Liver (tissue), 9 donors: ENCODE data around the gene SEMA6B. TPM values are rescaled to one million over a fixed set of nuclear protein-coding genes. Genes with fewer than 3 reads are reported as not detected.

ENCODE experiments used
- DNase-seq: peaks from one replicate; pipeline ENCODE4 v3.0.0-alpha.2; 2017; ENCODE audit warnings: low spot score
- H3K27ac ChIP-seq, 2 donors: one replicate each; pipeline ENCODE4 v1.7.0; 2013; ENCODE audit warnings: inconsistent platforms in 2 of 2, low read length in 2 of 2, control low read depth in 1 of 2, low read depth in 1 of 2, mild to moderate bottlenecking in 1 of 2
- H3K27me3 ChIP-seq, 4 donors: one replicate each; pipeline versions ENCODE4 v1.6.1 to v1.7.0; 2013; ENCODE audit warnings: low read length in 3 of 4, inconsistent platforms in 1 of 4, mild to moderate bottlenecking in 1 of 4, moderate library complexity in 1 of 4; ENCODE audit not compliant: control insufficient read depth in 4 of 4, insufficient read depth in 4 of 4
- H3K36me3 ChIP-seq, 4 donors: one replicate each; pipeline versions ENCODE4 v1.6.1 to v1.7.0; 2013; ENCODE audit warnings: low read length in 3 of 4, mild to moderate bottlenecking in 3 of 4, low read depth in 1 of 4, moderate library complexity in 1 of 4; ENCODE audit not compliant: control insufficient read depth in 4 of 4, insufficient read depth in 3 of 4
- H3K4me1 ChIP-seq, 4 donors: one replicate each; pipeline versions ENCODE4 v1.6.1 to v1.7.0; 2013; ENCODE audit warnings: low read length in 3 of 4, mild to moderate bottlenecking in 3 of 4, moderate library complexity in 1 of 4; ENCODE audit not compliant: control insufficient read depth in 4 of 4, insufficient read depth in 4 of 4
- H3K4me3 ChIP-seq, 3 donors: one replicate each; pipeline versions ENCODE4 v1.6.1 to v1.7.0; 2013; ENCODE audit warnings: low read length in 3 of 3, control low read depth in 1 of 3, low read depth in 1 of 3, mild to moderate bottlenecking in 1 of 3
- H3K9ac ChIP-seq, 2 donors: one replicate each; pipeline ENCODE4 v1.7.0; 2013; ENCODE audit warnings: low read length in 2 of 2, mild to moderate bottlenecking in 2 of 2, moderate library complexity in 2 of 2, control low read depth in 1 of 2, low read depth in 1 of 2
- H3K9me3 ChIP-seq, 4 donors: one replicate each; pipeline versions ENCODE4 v1.6.1 to v1.7.0; 2013; ENCODE audit warnings: low read length in 3 of 4; ENCODE audit not compliant: control insufficient read depth in 4 of 4
- EGR1 ChIP-seq, 2 donors: IDR thresholded peaks; 2 replicates each; pipeline ENCODE4 v1.6.1; 2016 to 2018; ENCODE audit warnings: antibody characterized with exemption in 2 of 2, low read depth in 2 of 2
- FOXA1 ChIP-seq: IDR thresholded peaks from 2 replicates; pipeline ENCODE4 v1.6.1; 2016; ENCODE audit warnings: antibody characterized with exemption
- FOXA2 ChIP-seq: IDR thresholded peaks from 2 replicates; pipeline ENCODE4 v1.6.1; 2016; ENCODE audit warnings: antibody characterized with exemption
- GABPA ChIP-seq, 2 donors: IDR thresholded peaks in 1 of 2; conservative IDR thresholded peaks in 1 of 2; 2 replicates each; pipeline ENCODE4 v1.6.1; 2016; ENCODE audit warnings: antibody characterized with exemption in 2 of 2, mild to moderate bottlenecking in 1 of 2, moderate library complexity in 1 of 2
- HNF4A ChIP-seq, 2 donors: conservative IDR thresholded peaks; 2 replicates each; pipeline ENCODE4 v1.6.1; 2016; ENCODE audit warnings: antibody characterized with exemption in 2 of 2, mild to moderate bottlenecking in 2 of 2
- HNF4G ChIP-seq: IDR thresholded peaks from 2 replicates; pipeline ENCODE4 v1.6.1; 2016; ENCODE audit warnings: antibody characterized with exemption
- JUND ChIP-seq, 2 donors: IDR thresholded peaks; 2 replicates each; pipeline ENCODE4 v1.6.1; 2016; ENCODE audit warnings: antibody characterized with exemption in 2 of 2
- NR2F2 ChIP-seq: IDR thresholded peaks from 2 replicates; pipeline ENCODE4 v1.6.1; 2016; ENCODE audit warnings: antibody characterized with exemption
- RAD21 ChIP-seq, 2 donors: IDR thresholded peaks; 2 replicates each; pipeline ENCODE4 v1.6.1; 2016; ENCODE audit warnings: antibody characterized with exemption in 2 of 2, mild to moderate bottlenecking in 2 of 2
- RXRA ChIP-seq, 2 donors: IDR thresholded peaks; 2 replicates each; pipeline ENCODE4 v1.6.1; 2017 to 2018; ENCODE audit warnings: antibody characterized with exemption in 2 of 2, mild to moderate bottlenecking in 1 of 2
- SP1 ChIP-seq: IDR thresholded peaks from 2 replicates; pipeline ENCODE4 v1.6.1; 2018; ENCODE audit warnings: antibody characterized with exemption, mild to moderate bottlenecking
- TAF1 ChIP-seq: conservative IDR thresholded peaks from 2 replicates; pipeline ENCODE4 v1.6.1; 2016; ENCODE audit warnings: antibody characterized with exemption, mild to moderate bottlenecking
- YY1 ChIP-seq: IDR thresholded peaks from 2 replicates; pipeline ENCODE4 v1.6.1; 2016; ENCODE audit warnings: antibody characterized with exemption, mild to moderate bottlenecking
- WGBS: extraction: QIAGEN DNeasy Blood & Tissue Kit; methylation state at CpG from one replicate; pipeline ENCODE4 v1.1.7; 2013; 5-methylcytosine and 5-hydroxymethylcytosine counted together
- polyA plus RNA-seq, 2 donors: library from polyadenylated mRNA; stranded (reverse) in 1 of 2; unstranded in 1 of 2; fragments of 200-250 nt in 1 of 2; fragments of >200 nt in 1 of 2; fragmentation: Nextera tagmentation in 1 of 2; extraction: Ambion mirVana in 1 of 2; gene quantifications; one replicate each; pipeline versions ENCODE4 v1.2.1 to v1.2.3, GENCODE V29; 2013 to 2015
- total RNA-seq, 2 donors: library from RNA; depleted of rRNA; stranded (reverse); fragments of >200 nt; gene quantifications; one replicate each; pipeline ENCODE4 v1.2.3, GENCODE V29; 2014
- TF ChIP-seq, protein P1 (sequence below): fragments of 150-350 bp; IDR thresholded peaks from 2 replicates; pipeline ENCODE4 v1.5.1; 2017; ENCODE audit warnings: improper control_type of control experiment, low read depth, low read length; ENCODE audit not compliant: missing input control
- TF ChIP-seq, protein P2 (sequence below): IDR thresholded peaks from 2 replicates; pipeline ENCODE4 v1.6.1; 2016; ENCODE audit warnings: antibody characterized with exemption
- TF ChIP-seq, protein P3 (sequence below): IDR thresholded peaks from 2 replicates; pipeline ENCODE4 v1.6.1; 2016; ENCODE audit warnings: antibody characterized with exemption
- TF ChIP-seq, protein P4 (sequence below): IDR thresholded peaks from 2 replicates; pipeline ENCODE4 v1.6.1; 2016; ENCODE audit warnings: antibody characterized with exemption, mild to moderate bottlenecking
- TF ChIP-seq, protein P5 (sequence below): IDR thresholded peaks from 2 replicates; pipeline ENCODE4 v1.6.1; 2016; ENCODE audit warnings: antibody characterized with exemption
- donor health status: healthy.
- donor health status: healthy.
- donor health status: healthy.
- donor health status: healthy.
- donor health status: healthy.

The SEMA6B gene
- total and polyA plus RNA-seq, 4 donors: 0.58 to 3.2 (median 2.9) TPM

DNA sequence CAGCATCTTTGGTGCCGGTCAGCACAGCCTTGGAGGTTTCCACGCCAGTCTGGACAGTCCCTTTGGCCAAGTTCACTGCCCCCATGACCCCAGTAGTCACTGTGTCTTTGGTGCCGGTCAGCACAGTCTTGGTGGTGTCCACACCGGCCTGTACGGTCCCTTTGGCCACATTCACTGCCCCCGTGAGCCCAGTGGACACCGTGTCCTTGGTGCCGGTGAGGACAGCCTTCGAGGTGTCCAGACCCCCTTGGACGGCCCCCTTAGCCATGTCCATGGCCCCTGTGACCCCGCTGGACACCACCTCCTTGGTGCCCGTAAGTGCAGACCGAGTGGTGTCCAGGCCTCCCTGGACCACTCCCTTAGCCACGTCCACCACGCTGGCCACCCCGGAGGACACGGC is 46.2 kb downstream of the SEMA6B start:
- 94% methylated on average over 17 of the region's 17 CpGs for WGBS
- Histone ChIP-seq H3K9ac (no peak overlapping the region), H3K9me3 (no peaks in the 10 kb centered on the region)

More for the DNA sequence above, 46.2 kb downstream of the SEMA6B start:
- no peak overlapping the region for H3K4me3 ChIP-seq
- H3K27ac ChIP-seq: no peak overlapping the region
- DNase-seq: no peak
- peaks cover 7 to 42% (median 20%) of the 10 kb centered on the region in 4 donors for H3K36me3 ChIP-seq
- peaks cover 3 to 18% (median 16%) of the 10 kb centered on the region in 4 donors for H3K4me1 ChIP-seq
- TF ChIP-seq, protein P1, sequence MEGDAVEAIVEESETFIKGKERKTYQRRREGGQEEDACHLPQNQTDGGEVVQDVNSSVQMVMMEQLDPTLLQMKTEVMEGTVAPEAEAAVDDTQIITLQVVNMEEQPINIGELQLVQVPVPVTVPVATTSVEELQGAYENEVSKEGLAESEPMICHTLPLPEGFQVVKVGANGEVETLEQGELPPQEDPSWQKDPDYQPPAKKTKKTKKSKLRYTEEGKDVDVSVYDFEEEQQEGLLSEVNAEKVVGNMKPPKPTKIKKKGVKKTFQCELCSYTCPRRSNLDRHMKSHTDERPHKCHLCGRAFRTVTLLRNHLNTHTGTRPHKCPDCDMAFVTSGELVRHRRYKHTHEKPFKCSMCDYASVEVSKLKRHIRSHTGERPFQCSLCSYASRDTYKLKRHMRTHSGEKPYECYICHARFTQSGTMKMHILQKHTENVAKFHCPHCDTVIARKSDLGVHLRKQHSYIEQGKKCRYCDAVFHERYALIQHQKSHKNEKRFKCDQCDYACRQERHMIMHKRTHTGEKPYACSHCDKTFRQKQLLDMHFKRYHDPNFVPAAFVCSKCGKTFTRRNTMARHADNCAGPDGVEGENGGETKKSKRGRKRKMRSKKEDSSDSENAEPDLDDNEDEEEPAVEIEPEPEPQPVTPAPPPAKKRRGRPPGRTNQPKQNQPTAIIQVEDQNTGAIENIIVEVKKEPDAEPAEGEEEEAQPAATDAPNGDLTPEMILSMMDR: no peak
- TF ChIP-seq YY1 (no peak), HNF4A (conservative IDR thresholded peaks at IDR 0.05) (no peak), SP1 (no peak), EGR1 (IDR thresholded peaks at IDR 0.05; ENCODE audit: low read depth in 2 of 2) (no peak), RAD21 (IDR thresholded peaks at IDR 0.05) (no peak), JUND (IDR thresholded peaks at IDR 0.05) (no peak), GABPA (IDR thresholded peaks at IDR 0.05 in 1 of 2, conservative IDR thresholded peaks at IDR 0.05 in 1 of 2) (no peak), TAF1 (no peak), RXRA (IDR thresholded peaks at IDR 0.05) (no peak), HNF4G (no peak), FOXA1 (no peak), NR2F2 (no peak), FOXA2 (no peak)
- TF ChIP-seq, protein P2, sequence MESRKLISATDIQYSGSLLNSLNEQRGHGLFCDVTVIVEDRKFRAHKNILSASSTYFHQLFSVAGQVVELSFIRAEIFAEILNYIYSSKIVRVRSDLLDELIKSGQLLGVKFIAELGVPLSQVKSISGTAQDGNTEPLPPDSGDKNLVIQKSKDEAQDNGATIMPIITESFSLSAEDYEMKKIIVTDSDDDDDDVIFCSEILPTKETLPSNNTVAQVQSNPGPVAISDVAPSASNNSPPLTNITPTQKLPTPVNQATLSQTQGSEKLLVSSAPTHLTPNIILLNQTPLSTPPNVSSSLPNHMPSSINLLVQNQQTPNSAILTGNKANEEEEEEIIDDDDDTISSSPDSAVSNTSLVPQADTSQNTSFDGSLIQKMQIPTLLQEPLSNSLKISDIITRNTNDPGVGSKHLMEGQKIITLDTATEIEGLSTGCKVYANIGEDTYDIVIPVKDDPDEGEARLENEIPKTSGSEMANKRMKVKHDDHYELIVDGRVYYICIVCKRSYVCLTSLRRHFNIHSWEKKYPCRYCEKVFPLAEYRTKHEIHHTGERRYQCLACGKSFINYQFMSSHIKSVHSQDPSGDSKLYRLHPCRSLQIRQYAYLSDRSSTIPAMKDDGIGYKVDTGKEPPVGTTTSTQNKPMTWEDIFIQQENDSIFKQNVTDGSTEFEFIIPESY: no peak
- TF ChIP-seq, protein P3, sequence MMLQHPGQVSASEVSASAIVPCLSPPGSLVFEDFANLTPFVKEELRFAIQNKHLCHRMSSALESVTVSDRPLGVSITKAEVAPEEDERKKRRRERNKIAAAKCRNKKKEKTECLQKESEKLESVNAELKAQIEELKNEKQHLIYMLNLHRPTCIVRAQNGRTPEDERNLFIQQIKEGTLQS: no peak
- TF ChIP-seq, protein P4, sequence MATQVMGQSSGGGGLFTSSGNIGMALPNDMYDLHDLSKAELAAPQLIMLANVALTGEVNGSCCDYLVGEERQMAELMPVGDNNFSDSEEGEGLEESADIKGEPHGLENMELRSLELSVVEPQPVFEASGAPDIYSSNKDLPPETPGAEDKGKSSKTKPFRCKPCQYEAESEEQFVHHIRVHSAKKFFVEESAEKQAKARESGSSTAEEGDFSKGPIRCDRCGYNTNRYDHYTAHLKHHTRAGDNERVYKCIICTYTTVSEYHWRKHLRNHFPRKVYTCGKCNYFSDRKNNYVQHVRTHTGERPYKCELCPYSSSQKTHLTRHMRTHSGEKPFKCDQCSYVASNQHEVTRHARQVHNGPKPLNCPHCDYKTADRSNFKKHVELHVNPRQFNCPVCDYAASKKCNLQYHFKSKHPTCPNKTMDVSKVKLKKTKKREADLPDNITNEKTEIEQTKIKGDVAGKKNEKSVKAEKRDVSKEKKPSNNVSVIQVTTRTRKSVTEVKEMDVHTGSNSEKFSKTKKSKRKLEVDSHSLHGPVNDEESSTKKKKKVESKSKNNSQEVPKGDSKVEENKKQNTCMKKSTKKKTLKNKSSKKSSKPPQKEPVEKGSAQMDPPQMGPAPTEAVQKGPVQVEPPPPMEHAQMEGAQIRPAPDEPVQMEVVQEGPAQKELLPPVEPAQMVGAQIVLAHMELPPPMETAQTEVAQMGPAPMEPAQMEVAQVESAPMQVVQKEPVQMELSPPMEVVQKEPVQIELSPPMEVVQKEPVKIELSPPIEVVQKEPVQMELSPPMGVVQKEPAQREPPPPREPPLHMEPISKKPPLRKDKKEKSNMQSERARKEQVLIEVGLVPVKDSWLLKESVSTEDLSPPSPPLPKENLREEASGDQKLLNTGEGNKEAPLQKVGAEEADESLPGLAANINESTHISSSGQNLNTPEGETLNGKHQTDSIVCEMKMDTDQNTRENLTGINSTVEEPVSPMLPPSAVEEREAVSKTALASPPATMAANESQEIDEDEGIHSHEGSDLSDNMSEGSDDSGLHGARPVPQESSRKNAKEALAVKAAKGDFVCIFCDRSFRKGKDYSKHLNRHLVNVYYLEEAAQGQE: no peak
- TF ChIP-seq, protein P5, sequence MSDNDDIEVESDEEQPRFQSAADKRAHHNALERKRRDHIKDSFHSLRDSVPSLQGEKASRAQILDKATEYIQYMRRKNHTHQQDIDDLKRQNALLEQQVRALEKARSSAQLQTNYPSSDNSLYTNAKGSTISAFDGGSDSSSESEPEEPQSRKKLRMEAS: no peak
- H3K27me3 ChIP-seq: no peaks in the 10 kb centered on the region
